ENCODE measurements around the gene KDSR. TPM values are rescaled to one million over a fixed set of nuclear protein-coding genes. Genes with fewer than 3 reads are reported as not detected.

The KDSR gene
- total RNA-seq, 1 donor from 2014 or later = 31.3 TPM

GRCh38 chr18:63297687-63298399 is 69.2 kb downstream of the KDSR start:
- Histone ChIP-seq H3K27ac (replicated peaks) (no peak overlapping the region), H3K4me3 (no peak overlapping the region), H3K4me1 (peaks cover 31% of the 10 kb centered on the region), H3K27me3 (ENCODE audit: low read depth) (no peaks in the 10 kb centered on the region), H3K36me3 (no peaks in the 10 kb centered on the region), H3K9me3 (replicated peaks) (no peaks in the 10 kb centered on the region)
- no peak for TF ChIP-seq CTCF (IDR thresholded peaks at IDR 0.05; ENCODE audit: borderline replicate concordance)
- no peak for DNase-seq
- intact Hi-C loops (cut with micrococcal nuclease) = no loop called here

- intact Hi-C loops (cut with micrococcal nuclease) = no loop called here
- Histone ChIP-seq H3K9me3 (replicated peaks) (no peaks in the 10 kb centered on the region), H3K27ac (replicated peaks) (peak overlapping the region; percentile 7), H3K4me3 (no peak overlapping the region), H3K4me1 (peaks cover 46% of the 10 kb centered on the region), H3K36me3 (no peaks in the 10 kb centered on the region), H3K27me3 (ENCODE audit: low read depth) (no peaks in the 10 kb centered on the region)
- DNase-seq = no peak
- TF ChIP-seq CTCF (IDR thresholded peaks at IDR 0.05; ENCODE audit: borderline replicate concordance) = no peak
Observed at GRCh38 chr18:63293935-63294334, 73.1 kb downstream of the KDSR start.

GRCh38 chr18:63292831-63293683 is 73.9 kb downstream of the KDSR start:
- Histone ChIP-seq H3K4me3 (no peak overlapping the region), H3K27me3 (ENCODE audit: low read depth) (no peaks in the 10 kb centered on the region), H3K4me1 (peaks cover 39% of the 10 kb centered on the region), H3K9me3 (replicated peaks) (no peaks in the 10 kb centered on the region), H3K27ac (replicated peaks) (peak overlapping the region; percentile 7), H3K36me3 (no peaks in the 10 kb centered on the region)
- no peak for TF ChIP-seq CTCF (IDR thresholded peaks at IDR 0.05; ENCODE audit: borderline replicate concordance)
- intact Hi-C loops (cut with micrococcal nuclease) = no loop called here
- DNase-seq = no peak

GRCh38 chr18:63291278-63291677 is 75.7 kb downstream of the KDSR start:
- Histone ChIP-seq H3K27me3 (ENCODE audit: low read depth) (no peaks in the 10 kb centered on the region), H3K27ac (replicated peaks) (no peak overlapping the region), H3K4me3 (no peak overlapping the region), H3K9me3 (replicated peaks) (no peaks in the 10 kb centered on the region), H3K36me3 (no peaks in the 10 kb centered on the region), H3K4me1 (peaks cover 52% of the 10 kb centered on the region)
- no peak for TF ChIP-seq CTCF (IDR thresholded peaks at IDR 0.05; ENCODE audit: borderline replicate concordance)
- DNase-seq = no peak
- intact Hi-C loops (cut with micrococcal nuclease) = no loop called here

- TF ChIP-seq CTCF (IDR thresholded peaks at IDR 0.05; ENCODE audit: borderline replicate concordance) = no peak
- intact Hi-C loops (cut with micrococcal nuclease) = no loop called here
- no peak for DNase-seq
- Histone ChIP-seq H3K4me1 (peaks cover 52% of the 10 kb centered on the region), H3K9me3 (replicated peaks) (no peaks in the 10 kb centered on the region), H3K27ac (replicated peaks) (no peak overlapping the region), H3K36me3 (no peaks in the 10 kb centered on the region), H3K4me3 (no peak overlapping the region), H3K27me3 (ENCODE audit: low read depth) (no peaks in the 10 kb centered on the region)
Observed at GRCh38 chr18:63290821-63291200, 76.2 kb downstream of the KDSR start.

Data from left ventricle myocardium inferior (tissue), 1 donor.